Bronchial epithelial cell (primary cell): ENCODE results near the gene SPESP1. TPM values are rescaled to one million over a fixed set of nuclear protein-coding genes. Genes with fewer than 3 reads are reported as not detected.

Experiments used
- DNase-seq: peaks from one replicate; pipeline ENCODE4 v3.0.0-alpha.2; 2010; ENCODE audit warnings: low read depth
- FAIRE-seq: peaks from 2 replicates; lab custom pipeline; 2011; peaks lifted over from hg19 to GRCh38; lab: Jason Lieb, UNC
- H3K27me3 ChIP-seq: 2 replicates; pipeline ENCODE4 v1.5.1; 2011; ENCODE audit warnings: low read length; ENCODE audit not compliant: control insufficient read depth, insufficient read depth
- H3K36me3 ChIP-seq: 2 replicates; pipeline ENCODE4 v1.5.1; 2011; ENCODE audit warnings: low read length; ENCODE audit not compliant: control insufficient read depth, insufficient read depth
- H3K4me3 ChIP-seq: 2 replicates; pipeline ENCODE4 v1.5.1; 2011; ENCODE audit warnings: mild to moderate bottlenecking, low read depth, low read length, control low read depth
- total RNA-seq: library from RNA; depleted of rRNA; stranded (reverse); fragments of >200 nt; gene quantifications from 2 replicates; pipeline ENCODE4 v1.2.1, GENCODE V29; 2014
- TF ChIP-seq, protein P1 (sequence below): IDR thresholded peaks from 2 replicates; pipeline ENCODE4 v1.5.1; 2011; ENCODE audit warnings: mild to moderate bottlenecking, moderate library complexity, low read length, control low read depth, inconsistent platforms; ENCODE audit not compliant: insufficient read depth, severe bottlenecking

Gene SPESP1
- total RNA-seq, 1 donor from 2014 or later, result 4.2 TPM

DNA sequence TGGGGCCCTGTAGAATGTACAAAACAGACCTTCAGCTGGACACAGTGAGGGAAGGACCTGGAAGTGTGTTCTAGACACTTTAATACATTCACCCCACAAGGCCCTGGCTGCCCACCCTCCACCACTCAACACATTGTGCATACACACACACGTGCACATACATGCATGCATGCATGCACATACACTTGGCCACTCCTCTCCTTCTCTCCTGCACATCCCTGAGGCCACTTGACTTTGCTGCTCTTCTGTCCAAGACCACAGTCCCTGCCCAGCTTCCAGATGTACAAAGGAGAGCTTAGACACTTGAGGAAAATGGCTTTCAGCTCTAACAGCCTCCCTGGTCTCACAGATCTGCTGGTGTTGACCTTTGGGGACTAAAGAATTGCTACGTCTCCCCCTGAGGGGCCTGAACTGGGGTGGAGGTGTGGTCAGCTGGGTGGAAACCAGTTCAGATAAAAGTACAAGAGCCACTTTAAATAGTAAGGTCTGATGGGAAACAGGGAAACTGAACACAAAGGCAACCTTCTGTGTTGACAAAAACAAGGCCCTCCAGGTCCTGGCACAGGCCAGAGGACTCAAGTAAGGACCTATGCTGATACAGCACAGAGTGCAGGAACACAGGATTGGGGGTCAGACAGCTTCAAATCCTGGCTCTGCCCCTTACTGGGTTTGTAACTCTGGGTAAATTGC lies 59.4 kb downstream of the SPESP1 start:
- TF ChIP-seq, protein P1, sequence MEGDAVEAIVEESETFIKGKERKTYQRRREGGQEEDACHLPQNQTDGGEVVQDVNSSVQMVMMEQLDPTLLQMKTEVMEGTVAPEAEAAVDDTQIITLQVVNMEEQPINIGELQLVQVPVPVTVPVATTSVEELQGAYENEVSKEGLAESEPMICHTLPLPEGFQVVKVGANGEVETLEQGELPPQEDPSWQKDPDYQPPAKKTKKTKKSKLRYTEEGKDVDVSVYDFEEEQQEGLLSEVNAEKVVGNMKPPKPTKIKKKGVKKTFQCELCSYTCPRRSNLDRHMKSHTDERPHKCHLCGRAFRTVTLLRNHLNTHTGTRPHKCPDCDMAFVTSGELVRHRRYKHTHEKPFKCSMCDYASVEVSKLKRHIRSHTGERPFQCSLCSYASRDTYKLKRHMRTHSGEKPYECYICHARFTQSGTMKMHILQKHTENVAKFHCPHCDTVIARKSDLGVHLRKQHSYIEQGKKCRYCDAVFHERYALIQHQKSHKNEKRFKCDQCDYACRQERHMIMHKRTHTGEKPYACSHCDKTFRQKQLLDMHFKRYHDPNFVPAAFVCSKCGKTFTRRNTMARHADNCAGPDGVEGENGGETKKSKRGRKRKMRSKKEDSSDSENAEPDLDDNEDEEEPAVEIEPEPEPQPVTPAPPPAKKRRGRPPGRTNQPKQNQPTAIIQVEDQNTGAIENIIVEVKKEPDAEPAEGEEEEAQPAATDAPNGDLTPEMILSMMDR, result no peak

DNA sequence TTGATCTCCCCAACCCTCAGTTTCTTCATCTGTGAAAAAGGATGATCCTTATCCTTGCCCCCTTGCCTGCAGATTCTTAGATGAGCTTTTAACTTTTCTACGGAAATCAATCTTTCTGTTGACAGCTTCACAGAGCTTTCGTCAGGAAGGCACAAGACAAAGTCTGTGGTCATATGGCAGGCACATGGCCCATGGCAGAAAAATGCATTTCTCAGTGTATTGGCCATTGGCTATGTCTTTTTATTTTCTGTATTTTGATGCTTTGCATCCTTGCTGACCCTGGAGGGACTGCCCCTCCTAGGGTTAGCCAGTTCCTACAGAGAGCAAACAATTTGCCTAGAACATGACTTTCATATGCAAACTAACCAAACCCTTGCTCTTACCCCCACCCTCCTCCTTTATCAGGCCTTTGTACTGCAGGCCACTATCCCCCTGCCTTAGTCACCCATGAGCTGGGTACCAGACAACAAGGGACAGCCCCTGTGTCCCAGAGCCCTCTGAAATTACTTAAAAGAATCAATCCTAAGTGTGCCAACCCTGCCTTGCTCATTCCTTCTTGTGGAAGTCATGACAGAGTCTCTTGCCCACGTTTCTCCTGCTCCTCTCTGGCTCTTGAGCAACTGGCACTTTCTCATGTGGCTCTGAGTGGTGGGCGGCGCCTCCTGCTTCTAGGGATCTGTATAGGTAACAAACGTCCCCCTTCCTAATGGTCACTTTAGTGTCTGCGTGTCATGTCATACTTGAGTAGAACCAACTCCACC lies 60.1 kb downstream of the SPESP1 start:
- TF ChIP-seq, protein P1, result no peak
- DNase-seq (no peak), FAIRE-seq (no peak)
- no peak overlapping the region for H3K4me3 ChIP-seq
- H3K36me3 ChIP-seq, result no peaks in the 10 kb centered on the region
- H3K27me3 ChIP-seq, result no peaks in the 10 kb centered on the region

More for the DNA sequence above, 59.4 kb downstream of the SPESP1 start:
- FAIRE-seq, result no peak
- H3K27me3 ChIP-seq, result no peaks in the 10 kb centered on the region
- DNase-seq, result no peak
- H3K36me3 ChIP-seq, result no peaks in the 10 kb centered on the region
- H3K4me3 ChIP-seq, result no peak overlapping the region

- Histone ChIP-seq H3K27me3 (no peaks in the 10 kb centered on the region), H3K4me3 (no peak overlapping the region), H3K36me3 (no peaks in the 10 kb centered on the region)
- FAIRE-seq, result no peak
- TF ChIP-seq, protein P1, result no peak
- no peak for DNase-seq
These were observed 60.7 kb downstream of the SPESP1 start for GRCh38 chr15:68990992-68991500.

DNA sequence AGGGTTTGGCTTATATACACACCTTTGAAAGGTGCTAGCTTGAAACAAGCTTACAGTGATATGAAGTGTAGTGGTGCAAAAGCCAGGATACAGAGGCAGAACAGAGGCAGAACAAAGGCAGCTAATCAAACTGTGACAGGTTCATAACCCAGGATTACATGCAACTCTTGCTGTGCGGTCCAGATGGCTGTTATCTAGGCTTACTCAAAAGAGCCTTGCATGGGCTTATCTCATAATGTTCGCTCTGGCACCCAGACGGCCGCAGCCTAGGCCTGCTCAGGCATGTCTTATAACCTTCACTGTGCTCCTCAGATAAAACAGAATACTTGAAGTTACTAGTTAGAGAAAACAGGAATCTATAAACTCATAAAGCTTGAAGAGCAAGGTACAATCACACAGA lies 61.4 kb downstream of the SPESP1 start:
- TF ChIP-seq, protein P1, result no peak
- Histone ChIP-seq H3K27me3 (no peaks in the 10 kb centered on the region), H3K4me3 (no peak overlapping the region), H3K36me3 (no peaks in the 10 kb centered on the region)
- DNase-seq (peak; percentile 76), FAIRE-seq (no peak)

GRCh38 chr15:68992696-68993095 lies 62.4 kb downstream of the SPESP1 start:
- Histone ChIP-seq H3K27me3 (no peaks in the 10 kb centered on the region), H3K36me3 (no peaks in the 10 kb centered on the region), H3K4me3 (no peak overlapping the region)
- FAIRE-seq, result no peak
- TF ChIP-seq, protein P1, result no peak
- peak; percentile 28 for DNase-seq
